22Rv1 (cell line): ENCODE measurements around the gene MAST4.

ENCODE experiments used
- H3K27ac ChIP-seq: fragments of 450-650 bp; 2 replicates; pipeline ENCODE4 v1.5.1; 2017
- ZFX ChIP-seq: fragments of 450-650 bp; IDR thresholded peaks from 2 replicates; pipeline ENCODE4 v1.6.1; 2017; ENCODE audit warnings: antibody characterized with exemption, borderline replicate concordance
- TF ChIP-seq, protein P1 (sequence below): fragments of 450-650 bp; IDR thresholded peaks from 2 replicates; pipeline ENCODE4 v1.5.1; 2017; ENCODE audit warnings: mild to moderate bottlenecking

MAST4 gene

DNA sequence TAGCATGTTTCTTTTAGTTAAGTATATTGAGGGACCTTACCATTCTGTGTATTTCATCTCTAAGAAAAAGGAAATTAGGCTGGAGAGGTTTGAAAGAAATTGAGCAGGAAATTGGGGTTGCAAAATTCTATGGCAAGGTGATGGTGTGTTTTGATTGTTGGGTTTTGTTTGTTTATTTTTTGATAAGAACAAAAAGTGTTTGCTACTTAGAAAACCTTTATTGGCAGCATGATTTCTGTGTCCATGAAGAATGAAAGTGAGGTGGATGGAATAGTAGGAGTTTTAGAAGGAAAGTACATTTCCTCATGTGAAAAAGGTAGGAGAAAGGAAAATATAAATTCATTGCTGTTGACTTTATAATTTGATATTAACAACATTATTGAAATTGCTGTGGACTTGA, 433.3 kb downstream of the MAST4 start:
- TF ChIP-seq, protein P1, sequence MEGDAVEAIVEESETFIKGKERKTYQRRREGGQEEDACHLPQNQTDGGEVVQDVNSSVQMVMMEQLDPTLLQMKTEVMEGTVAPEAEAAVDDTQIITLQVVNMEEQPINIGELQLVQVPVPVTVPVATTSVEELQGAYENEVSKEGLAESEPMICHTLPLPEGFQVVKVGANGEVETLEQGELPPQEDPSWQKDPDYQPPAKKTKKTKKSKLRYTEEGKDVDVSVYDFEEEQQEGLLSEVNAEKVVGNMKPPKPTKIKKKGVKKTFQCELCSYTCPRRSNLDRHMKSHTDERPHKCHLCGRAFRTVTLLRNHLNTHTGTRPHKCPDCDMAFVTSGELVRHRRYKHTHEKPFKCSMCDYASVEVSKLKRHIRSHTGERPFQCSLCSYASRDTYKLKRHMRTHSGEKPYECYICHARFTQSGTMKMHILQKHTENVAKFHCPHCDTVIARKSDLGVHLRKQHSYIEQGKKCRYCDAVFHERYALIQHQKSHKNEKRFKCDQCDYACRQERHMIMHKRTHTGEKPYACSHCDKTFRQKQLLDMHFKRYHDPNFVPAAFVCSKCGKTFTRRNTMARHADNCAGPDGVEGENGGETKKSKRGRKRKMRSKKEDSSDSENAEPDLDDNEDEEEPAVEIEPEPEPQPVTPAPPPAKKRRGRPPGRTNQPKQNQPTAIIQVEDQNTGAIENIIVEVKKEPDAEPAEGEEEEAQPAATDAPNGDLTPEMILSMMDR = no peak
- no peak overlapping the region for H3K27ac ChIP-seq

DNA sequence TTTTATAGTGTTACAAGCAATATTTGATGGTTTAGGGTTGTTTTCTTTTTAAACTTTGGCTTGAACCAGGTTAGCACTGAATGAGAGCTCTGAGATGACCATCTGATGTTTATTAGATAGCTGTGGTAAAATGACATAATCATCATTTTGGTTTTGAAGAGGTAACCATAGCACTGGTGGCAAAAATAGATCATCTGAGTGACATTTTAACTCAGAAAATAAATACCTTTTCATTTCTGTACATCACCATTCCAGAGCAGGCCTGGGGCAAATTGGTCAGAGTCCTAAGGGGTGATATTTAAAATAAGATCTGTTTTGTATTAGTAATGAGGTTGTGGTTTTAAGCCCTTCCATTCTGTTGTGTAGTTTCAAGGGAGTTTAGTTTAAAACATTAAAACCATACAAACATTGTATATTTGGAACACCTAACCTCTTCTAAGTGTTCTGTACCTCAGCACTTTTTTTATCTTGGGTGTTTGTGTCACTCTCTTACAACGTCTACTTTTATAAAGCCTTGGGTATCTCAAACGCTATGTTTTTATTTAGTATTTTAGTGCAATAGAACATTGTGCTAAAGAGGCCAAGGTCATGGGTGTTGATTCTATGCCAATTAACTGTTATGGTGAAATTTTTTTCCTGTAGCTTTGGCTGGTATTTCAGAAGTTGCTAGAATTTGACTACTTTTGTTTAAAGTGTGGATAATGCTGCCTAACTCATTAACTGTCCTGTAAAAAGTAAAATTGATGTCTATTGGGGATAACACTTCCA, 434.3 kb downstream of the MAST4 start:
- TF ChIP-seq, protein P1 = no peak
- no peak for TF ChIP-seq ZFX
- H3K27ac ChIP-seq = no peak overlapping the region

DNA sequence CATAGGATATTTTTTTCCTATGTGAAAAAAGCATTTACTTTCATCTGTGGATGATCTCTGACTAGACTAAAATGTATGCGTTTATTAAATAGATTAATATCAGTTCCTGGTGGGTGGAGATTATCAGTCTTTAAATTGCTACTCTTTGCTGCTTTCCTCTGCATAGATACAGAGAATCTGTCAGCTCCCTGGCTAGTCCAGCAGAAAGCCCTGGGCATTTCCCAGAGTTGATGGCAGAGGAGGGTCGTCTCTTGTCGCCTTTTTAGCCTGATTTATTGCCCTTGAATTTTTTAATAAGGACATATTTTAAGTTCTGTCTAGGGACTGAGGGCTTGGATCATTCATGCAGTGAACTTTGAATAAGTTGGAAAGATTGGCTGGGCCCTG, 434.9 kb downstream of the MAST4 start:
- TF ChIP-seq, protein P1 = no peak
- TF ChIP-seq ZFX = no peak
- no peak overlapping the region for H3K27ac ChIP-seq

DNA sequence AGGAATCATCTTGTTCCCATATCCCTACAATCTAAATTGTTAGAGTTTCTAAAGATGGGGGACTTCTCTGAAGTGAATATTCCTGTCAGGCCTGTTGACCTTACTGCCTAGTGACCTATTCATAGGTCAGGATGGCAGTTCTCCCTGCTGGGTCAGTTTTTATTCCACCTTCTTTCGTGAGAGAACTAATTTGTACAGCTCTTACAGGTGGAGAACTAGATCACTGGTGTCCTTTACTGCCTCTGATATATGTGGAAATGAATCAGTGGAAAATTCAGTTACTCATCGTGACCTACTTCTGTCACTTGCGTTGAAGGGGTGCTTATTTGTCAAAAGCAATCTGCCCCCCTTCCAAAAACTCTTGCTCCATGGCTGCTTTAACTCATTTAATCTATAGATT, 435.5 kb downstream of the MAST4 start:
- no peak overlapping the region for H3K27ac ChIP-seq
- TF ChIP-seq, protein P1 = no peak
- no peak for TF ChIP-seq ZFX

DNA sequence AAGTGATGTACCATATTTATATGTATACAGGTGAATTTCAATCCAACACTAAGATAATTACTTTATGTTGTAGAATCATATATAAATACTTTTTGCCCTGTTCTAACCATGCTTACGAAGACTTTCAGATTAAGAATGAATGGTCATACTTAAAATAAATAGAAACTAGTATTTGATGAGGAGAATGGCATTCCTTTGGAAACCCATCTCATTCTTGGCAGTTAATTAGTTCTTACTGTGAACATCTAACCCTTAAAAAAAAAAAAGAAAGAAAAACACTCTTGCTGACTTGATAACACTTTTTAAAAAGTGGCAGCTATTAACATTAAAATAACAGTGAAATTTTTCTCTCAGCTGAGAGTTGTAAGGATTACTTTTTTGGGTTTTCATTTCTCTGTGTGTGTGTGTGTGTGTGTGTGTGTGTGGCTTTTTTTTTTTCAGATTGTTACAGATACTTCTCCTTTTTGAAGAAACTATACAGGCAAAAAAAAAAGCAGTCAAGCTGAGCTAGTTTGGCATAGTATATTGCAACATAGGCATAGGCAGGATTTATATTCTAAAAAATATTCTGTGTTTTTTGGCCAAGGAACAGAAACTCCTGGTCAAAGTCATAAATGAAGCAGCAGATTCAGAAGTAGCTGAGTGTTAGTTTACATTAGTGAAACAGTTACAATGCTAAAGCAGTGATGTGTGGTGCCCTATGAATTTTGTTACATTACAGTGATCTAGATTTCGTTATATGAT, 436.9 kb downstream of the MAST4 start:
- TF ChIP-seq ZFX = no peak
- TF ChIP-seq, protein P1 = no peak
- H3K27ac ChIP-seq = no peak overlapping the region

DNA sequence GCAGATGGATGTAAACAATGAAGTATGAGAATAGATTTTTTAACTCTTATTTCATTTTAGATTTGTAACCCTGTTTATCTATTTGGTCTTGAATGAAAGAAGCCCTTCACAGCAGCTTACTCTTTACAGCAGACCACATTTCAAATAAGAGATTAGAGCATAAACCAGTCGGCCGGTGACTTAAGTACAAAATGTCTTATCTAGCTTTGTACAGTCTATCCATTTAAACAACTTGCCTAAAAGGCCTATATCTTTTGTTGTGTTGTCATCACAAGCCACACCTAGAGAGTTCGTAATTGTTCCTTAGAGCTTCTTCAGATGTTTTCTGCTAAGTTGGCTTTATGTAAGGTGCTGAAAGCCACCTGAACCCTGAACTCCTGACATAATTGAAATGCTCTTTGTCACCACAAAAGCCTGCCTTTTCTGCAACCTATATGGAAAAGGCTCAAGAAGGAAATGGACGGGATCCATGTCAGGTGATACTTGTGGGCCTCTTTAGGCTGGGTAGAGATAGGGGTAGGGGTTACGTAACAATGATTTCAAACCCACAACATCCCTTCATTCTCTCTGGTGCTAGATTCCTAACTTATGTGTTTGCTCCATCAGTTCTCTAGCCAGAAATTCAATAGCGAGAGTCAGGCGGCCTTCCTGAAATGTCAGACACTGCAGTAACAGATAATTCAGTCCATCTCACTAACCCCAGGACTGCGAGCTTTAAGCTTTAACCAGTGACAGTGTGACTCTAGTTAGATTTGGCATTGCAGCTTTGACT, 437.9 kb downstream of the MAST4 start:
- H3K27ac ChIP-seq = no peak overlapping the region
- TF ChIP-seq, protein P1 = no peak
- no peak for TF ChIP-seq ZFX
